ENCODE measurements around the gene GSTO1.
A peak's percentile ranks its signal among the peaks of the same experiment; 100 is the strongest.

Gene GSTO1

GRCh38 chr10:104273899-104274575 lies 19.3 kb downstream of the GSTO1 start:
- TF ChIP-seq EP300 (IDR thresholded peaks at IDR 0.05; ENCODE audit: borderline replicate concordance) (no peak), TCF12 (IDR thresholded peaks at IDR 0.05; ENCODE audit: low read depth) (no peak)

GRCh38 chr10:104274762-104275721 lies 20.4 kb downstream of the GSTO1 start:
- TF ChIP-seq ZBTB7A (IDR thresholded peaks at IDR 0.05; ENCODE audit: low read depth) = peak; percentile 64; the same call in 1 of the 2 replicates
- TF ChIP-seq EP300 (IDR thresholded peaks at IDR 0.05; ENCODE audit: borderline replicate concordance) = peak; percentile 30; the same call in 1 of the 2 replicates
- peak; percentile 44; the same call in 1 of the 2 replicates for TF ChIP-seq RAD21 (IDR thresholded peaks at IDR 0.05; ENCODE audit: low read depth)
- TF ChIP-seq, protein P1, sequence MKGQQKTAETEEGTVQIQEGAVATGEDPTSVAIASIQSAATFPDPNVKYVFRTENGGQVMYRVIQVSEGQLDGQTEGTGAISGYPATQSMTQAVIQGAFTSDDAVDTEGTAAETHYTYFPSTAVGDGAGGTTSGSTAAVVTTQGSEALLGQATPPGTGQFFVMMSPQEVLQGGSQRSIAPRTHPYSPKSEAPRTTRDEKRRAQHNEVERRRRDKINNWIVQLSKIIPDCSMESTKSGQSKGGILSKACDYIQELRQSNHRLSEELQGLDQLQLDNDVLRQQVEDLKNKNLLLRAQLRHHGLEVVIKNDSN (IDR thresholded peaks at IDR 0.05) = no peak
- TF ChIP-seq EGR1 (IDR thresholded peaks at IDR 0.05) = no peak
- TF ChIP-seq REST (IDR thresholded peaks at IDR 0.05; ENCODE audit: low read depth) = no peak
- TF ChIP-seq YY1 (IDR thresholded peaks at IDR 0.05; ENCODE audit: low read depth) = peak; percentile 74
- no peak for TF ChIP-seq TEAD4 (IDR thresholded peaks at IDR 0.05)
- TF ChIP-seq CREB1 (IDR thresholded peaks at IDR 0.05; ENCODE audit: low read depth) = no peak
- TF ChIP-seq MAX (IDR thresholded peaks at IDR 0.05) = peak; percentile 54; the same call in 1 of the 2 replicates
- no peak for TF ChIP-seq CEBPB (IDR thresholded peaks at IDR 0.05)
- TF ChIP-seq NFIC (IDR thresholded peaks at IDR 0.05) = no peak
- peak; percentile 35; the same call in 1 of the 2 replicates for TF ChIP-seq TCF12 (IDR thresholded peaks at IDR 0.05; ENCODE audit: low read depth)
- TF ChIP-seq TAF1 (IDR thresholded peaks at IDR 0.05; ENCODE audit: low read depth) = peak; percentile 30; the same call in 1 of the 2 replicates

- TF ChIP-seq RAD21 (IDR thresholded peaks at IDR 0.05; ENCODE audit: low read depth) (no peak), EGR1 (IDR thresholded peaks at IDR 0.05) (no peak), NFIC (IDR thresholded peaks at IDR 0.05) (no peak), CREB1 (IDR thresholded peaks at IDR 0.05; ENCODE audit: low read depth) (no peak), MAX (IDR thresholded peaks at IDR 0.05) (no peak), YY1 (IDR thresholded peaks at IDR 0.05; ENCODE audit: low read depth) (no peak), EP300 (IDR thresholded peaks at IDR 0.05; ENCODE audit: borderline replicate concordance) (no peak), TCF12 (IDR thresholded peaks at IDR 0.05; ENCODE audit: low read depth) (no peak), TEAD4 (IDR thresholded peaks at IDR 0.05) (no peak), CEBPB (IDR thresholded peaks at IDR 0.05) (no peak), FOXM1 (IDR thresholded peaks at IDR 0.05; ENCODE audit: borderline replicate concordance, low read depth) (no peak), ZBTB7A (IDR thresholded peaks at IDR 0.05; ENCODE audit: low read depth) (no peak), TAF1 (IDR thresholded peaks at IDR 0.05; ENCODE audit: low read depth) (no peak), REST (IDR thresholded peaks at IDR 0.05; ENCODE audit: low read depth) (no peak)
- TF ChIP-seq, protein P1 (IDR thresholded peaks at IDR 0.05) = no peak
These were observed 21.5 kb downstream of the GSTO1 start for GRCh38 chr10:104276192-104276591.

- TF ChIP-seq YY1 (IDR thresholded peaks at IDR 0.05; ENCODE audit: low read depth) = no peak
- TF ChIP-seq ZBTB7A (IDR thresholded peaks at IDR 0.05; ENCODE audit: low read depth) = no peak
- TF ChIP-seq REST (IDR thresholded peaks at IDR 0.05; ENCODE audit: low read depth) = no peak
- no peak for TF ChIP-seq EP300 (IDR thresholded peaks at IDR 0.05; ENCODE audit: borderline replicate concordance)
- no peak for TF ChIP-seq FOXM1 (IDR thresholded peaks at IDR 0.05; ENCODE audit: borderline replicate concordance, low read depth)
- TF ChIP-seq, protein P1 (IDR thresholded peaks at IDR 0.05) = no peak
These were observed 23.1 kb downstream of the GSTO1 start for GRCh38 chr10:104277785-104278184.

All from Ishikawa (cell line).